UCSD-AML1 (cell line): ENCODE results near the gene RBM33.

ENCODE experiments used
- DNase-seq: peaks from one replicate; lab custom pipeline; 2025; ENCODE audit not compliant: unreplicated experiment; lab: John Stamatoyannopoulos, UW

The RBM33 gene

GRCh38 chr7:155804897-155805825, 160.7 kb downstream of the RBM33 start:
- peak; percentile 69 for DNase-seq

GRCh38 chr7:155805826-155806095, 161.3 kb downstream of the RBM33 start:
- no peak for DNase-seq

- no peak for DNase-seq
Measured at GRCh38 chr7:155806096-155806871, 161.8 kb downstream of the RBM33 start.

- peak; percentile 18 for DNase-seq
Measured at GRCh38 chr7:155807065-155807671, 162.7 kb downstream of the RBM33 start.

GRCh38 chr7:155807789-155808548, 163.5 kb downstream of the RBM33 start:
- DNase-seq: no peak

GRCh38 chr7:155808549-155809331, 164.3 kb downstream of the RBM33 start:
- DNase-seq: no peak

GRCh38 chr7:155809332-155809946, 165.0 kb downstream of the RBM33 start:
- no peak for DNase-seq

GRCh38 chr7:155809947-155810769, 165.7 kb downstream of the RBM33 start:
- no peak for DNase-seq

GRCh38 chr7:155810770-155811559, 166.5 kb downstream of the RBM33 start:
- DNase-seq: no peak

- no peak for DNase-seq
Measured at GRCh38 chr7:155811560-155811894, 167.1 kb downstream of the RBM33 start.

GRCh38 chr7:155811895-155812761, 167.7 kb downstream of the RBM33 start, which contains the start of gene SHH:
TSS of gene SHH (minus strand) at chr7:155812463. CDS start at chr7:155812122, 341 bp downstream.
- no peak for DNase-seq

- DNase-seq: no peak
Measured at GRCh38 chr7:155813125-155813524, 168.7 kb downstream of the RBM33 start.

GRCh38 chr7:155813546-155814315, 169.3 kb downstream of the RBM33 start:
- no peak for DNase-seq

- no peak for DNase-seq
Measured at GRCh38 chr7:155814316-155815276, 170.1 kb downstream of the RBM33 start.
